Right renal cortex interstitium (tissue), 3 donors: ENCODE results near the gene MYOF. TPM values are rescaled to one million over a fixed set of nuclear protein-coding genes. Genes with fewer than 3 reads are reported as not detected.

Experiments
- DNase-seq, 3 donors: peaks; one replicate each; pipeline ENCODE4 v3.0.0-alpha.2; 2013; ENCODE audit warnings: low read depth in 3 of 3, low spot score in 2 of 3
- polyA plus RNA-seq, 3 donors: library from polyadenylated mRNA; unstranded; fragments of 120-200 nt; gene quantifications; one replicate each; pipeline ENCODE4 v1.2.1, GENCODE V29; 2013; ENCODE audit not compliant: insufficient read length in 3 of 3

Gene MYOF
- polyA plus RNA-seq, 3 donors = 29.1 to 32.8 (median 30.5) TPM

GRCh38 chr10:93397020-93397419, 85.1 kb downstream of the MYOF start:
- no peak for DNase-seq

GRCh38 chr10:93393211-93393610, 88.9 kb downstream of the MYOF start:
- no peak for DNase-seq

- DNase-seq = no peak
These were observed 90.0 kb downstream of the MYOF start for GRCh38 chr10:93392121-93392520.

- DNase-seq = no peak
These were observed 91.6 kb downstream of the MYOF start for GRCh38 chr10:93390306-93391090.

GRCh38 chr10:93386631-93387369, 95.3 kb downstream of the MYOF start:
- no peak for DNase-seq

- no peak for DNase-seq
These were observed 96.8 kb downstream of the MYOF start for GRCh38 chr10:93385345-93385744.

- DNase-seq = no peak
These were observed 98.1 kb downstream of the MYOF start for GRCh38 chr10:93384006-93384405.

- no peak for DNase-seq
These were observed 98.6 kb downstream of the MYOF start for GRCh38 chr10:93383562-93383981.

- no peak for DNase-seq
These were observed 102.2 kb downstream of the MYOF start for GRCh38 chr10:93379731-93380575.

- DNase-seq = no peak
These were observed 103.0 kb downstream of the MYOF start for GRCh38 chr10:93378997-93379730.

GRCh38 chr10:93378039-93378438, 104.1 kb downstream of the MYOF start:
- no peak for DNase-seq

- peak; percentile 62 to 67 (median 65) for DNase-seq
These were observed 105.5 kb downstream of the MYOF start for GRCh38 chr10:93376372-93377293.

GRCh38 chr10:93370961-93371360, 111.2 kb downstream of the MYOF start:
- DNase-seq = no peak

- no peak for DNase-seq
These were observed 112.5 kb downstream of the MYOF start for GRCh38 chr10:93369588-93370164.

- DNase-seq = no peak
These were observed 113.9 kb downstream of the MYOF start for GRCh38 chr10:93368210-93368609.

- no peak for DNase-seq
These were observed 114.5 kb downstream of the MYOF start for GRCh38 chr10:93367664-93368063.

GRCh38 chr10:93364966-93365365, 117.2 kb downstream of the MYOF start:
- no peak for DNase-seq

- DNase-seq = no peak
These were observed 118.1 kb downstream of the MYOF start for GRCh38 chr10:93363891-93364648.
